NCI-H82 (cell line): ENCODE measurements around the gene ZNF524.
"Not testable (repeated sequence)": the region's sequence is repeated elsewhere in the genome, so short reads cannot be mapped to it uniquely, and the experiment has no call there.

Experiments
- DNase-seq: peaks from one replicate; lab custom pipeline; 2025; lab: John Stamatoyannopoulos, UW

ZNF524 gene

GRCh38 chr19:55599842-55600661 is at the start of gene ZNF524:
Gene ZNF524 (plus strand): TSS chr19:55600288. CDS start chr19:55602113, 1,825 bp downstream.
- DNase-seq = peak; percentile 97

- no peak for DNase-seq
These were observed 49.8 kb upstream of the ZNF524 start for GRCh38 chr19:55550321-55550650.

- DNase-seq = no peak
These were observed 47.9 kb upstream of the ZNF524 start for GRCh38 chr19:55552206-55552605.

GRCh38 chr19:55552620-55553019 is 47.5 kb upstream of the ZNF524 start:
- DNase-seq = no peak

GRCh38 chr19:55553217-55554182 is 46.6 kb upstream of the ZNF524 start:
- DNase-seq = no peak

GRCh38 chr19:55554302-55554701 is 45.8 kb upstream of the ZNF524 start:
- DNase-seq = peak; percentile 56

- DNase-seq = peak; percentile 71
These were observed 45.3 kb upstream of the ZNF524 start for GRCh38 chr19:55554741-55555152.

- no peak for DNase-seq
These were observed 40.4 kb upstream of the ZNF524 start for GRCh38 chr19:55559684-55560083.

- DNase-seq = peak; percentile 63
These were observed 36.8 kb upstream of the ZNF524 start for GRCh38 chr19:55563261-55563690.

GRCh38 chr19:55566823-55567222 is 33.3 kb upstream of the ZNF524 start:
- no peak for DNase-seq

GRCh38 chr19:55567708-55568328 is 32.3 kb upstream of the ZNF524 start:
- DNase-seq = no peak

- DNase-seq = not testable (repeated sequence)
These were observed 30.6 kb upstream of the ZNF524 start for GRCh38 chr19:55569477-55569876.

- DNase-seq = not testable (repeated sequence)
These were observed 26.2 kb upstream of the ZNF524 start for GRCh38 chr19:55573929-55574328.

GRCh38 chr19:55576746-55577145 is 23.3 kb upstream of the ZNF524 start:
- DNase-seq = no peak

- DNase-seq = no peak
These were observed 21.9 kb upstream of the ZNF524 start for GRCh38 chr19:55578031-55578760.

GRCh38 chr19:55578761-55579747 is 21.0 kb upstream of the ZNF524 start:
- no peak for DNase-seq

GRCh38 chr19:55579766-55580621 is 20.1 kb upstream of the ZNF524 start:
- DNase-seq = peak; percentile 59

GRCh38 chr19:55580628-55581144 is 19.4 kb upstream of the ZNF524 start, which contains the start of gene ZNF579:
Gene ZNF579 (minus strand): TSS chr19:55580848. CDS start chr19:55579639, 1,209 bp downstream.
- DNase-seq = peak; percentile 95
